Gastroesophageal sphincter (tissue), 4 donors: ENCODE measurements around the gene CCDC9. TPM values are rescaled to one million over a fixed set of nuclear protein-coding genes. Genes with fewer than 3 reads are reported as not detected.

ENCODE experiments used
- ATAC-seq: fragments of 150-250 bp; one replicate; pipeline ENCODE4 v1.9.1; 2016; ENCODE audit warnings: mild to moderate bottlenecking, moderate library complexity
- H3K27ac ChIP-seq, 4 donors: fragments of 200-600 bp; sonication (generic) in 3 of 4; 1 replicate in 3 of 4; 2 replicates in 1 of 4; pipeline ENCODE4 v1.5.1; 2016 to 2019
- H3K27me3 ChIP-seq: fragments of 200-600 bp; sonication (generic); one replicate; pipeline ENCODE4 v1.5.1; 2019
- H3K36me3 ChIP-seq, 2 donors: fragments of 200-600 bp; sonication (generic); one replicate each; pipeline ENCODE4 v1.5.1; 2019; ENCODE audit warnings: control low read depth in 1 of 2
- H3K4me1 ChIP-seq, 3 donors: fragments of 200-600 bp; sonication (generic); 1 replicate in 2 of 3; 2 replicates in 1 of 3; pipeline ENCODE4 v1.5.1; 2016 to 2019; ENCODE audit warnings: control low read depth in 2 of 3
- H3K4me3 ChIP-seq, 2 donors: fragments of 200-600 bp; sonication (generic); one replicate each; pipeline ENCODE4 v1.5.1; 2019; ENCODE audit warnings: mild to moderate bottlenecking in 1 of 2, moderate library complexity in 1 of 2
- H3K9me3 ChIP-seq, 3 donors: fragments of 200-600 bp; sonication (generic); one replicate each; pipeline ENCODE4 v1.5.1; 2017 to 2019; ENCODE audit warnings: control low read depth in 2 of 3
- CTCF ChIP-seq, 4 experiments: fragments of 200-600 bp in 2 of 4; fragments of 450-650 bp in 2 of 4; sonication (generic) in 1 of 4; IDR thresholded peaks; one replicate each; pipeline ENCODE4 v1.5.1; 2017 to 2019; ENCODE audit warnings: antibody characterized with exemption in 4 of 4, mild to moderate bottlenecking in 2 of 4, moderate library complexity in 2 of 4
- EP300 ChIP-seq: sonication (generic); formaldehyde crosslinking; IDR thresholded peaks from one replicate; pipeline ENCODE4 v1.6.1; 2017; ENCODE audit warnings: antibody characterized with exemption, mild to moderate bottlenecking
- POLR2A ChIP-seq, 2 donors: fragments of 450-650 bp; IDR thresholded peaks; one replicate each; pipeline ENCODE4 v1.6.1; 2017; ENCODE audit warnings: antibody characterized with exemption in 2 of 2, mild to moderate bottlenecking in 2 of 2, moderate library complexity in 1 of 2
- POLR2AphosphoS5 ChIP-seq: sonication (generic); formaldehyde crosslinking; IDR thresholded peaks from one replicate; pipeline ENCODE4 v1.6.1; 2017; ENCODE audit warnings: antibody characterized with exemption
- WGBS, 2 donors: methylation state at CpG; one replicate each; pipeline ENCODE4 v1.1.5; 2018; ENCODE audit warnings: low coverage in 1 of 2; 5-methylcytosine and 5-hydroxymethylcytosine counted together
- total RNA-seq, 4 donors: library from RNA; depleted of rRNA; stranded (reverse); fragments of >200 nt; gene quantifications; one replicate each; pipeline ENCODE4 v1.1.0, GENCODE V29; 2016

Gene CCDC9
- total RNA-seq, 4 donors from 2014 or later: 17.3 to 36.9 (median 28.5) TPM

- Histone ChIP-seq H3K27ac (peak overlapping the region; percentile 100), H3K4me1 (peaks cover 0 to 70% (median 6%) of the 10 kb centered on the region in 3 donors), H3K27me3 (no peaks in the 10 kb centered on the region), H3K36me3 (peaks cover 0 to 8% of the 10 kb centered on the region in 2 donors), H3K4me3 (peak overlapping the region; percentile 79 to 99), H3K9me3 (no peaks in the 10 kb centered on the region)
- TF ChIP-seq POLR2A (IDR thresholded peaks at IDR 0.05) (peak in 1 of 2 donors; percentile 52), CTCF (IDR thresholded peaks at IDR 0.05) (peak in 1 of 4 experiments; percentile 9), EP300 (no peak), POLR2AphosphoS5 (peak; percentile 45)
- peak; percentile 58 for ATAC-seq
- WGBS, 2 donors: 0% methylated on average over 6 of the region's 27 CpGs; no CpG with 5 or more reads in 1 of the 2 donors
Measured at GRCh38 chr19:47227352-47228167, 28.8 kb upstream of the CCDC9 start.

- ATAC-seq: peak; percentile 4
- H3K9me3 ChIP-seq: no peaks in the 10 kb centered on the region
Measured at GRCh38 chr19:47228168-47228936, 28.0 kb upstream of the CCDC9 start.

GRCh38 chr19:47228937-47229675 lies 27.2 kb upstream of the CCDC9 start:
- Histone ChIP-seq H3K9me3 (no peaks in the 10 kb centered on the region), H3K4me3 (peak overlapping the region; percentile 87 to 99), H3K27ac (peak overlapping the region; percentile 100), H3K4me1 (peaks cover 0 to 75% (median 6%) of the 10 kb centered on the region in 3 donors), H3K36me3 (peaks cover 0 to 2% of the 10 kb centered on the region in 2 donors), H3K27me3 (no peaks in the 10 kb centered on the region)
- 5 to 12% methylated on average over 3 to 8 of the region's 10 CpGs for WGBS, 2 donors
- no peak for ATAC-seq
- TF ChIP-seq POLR2A (IDR thresholded peaks at IDR 0.05) (no peak), EP300 (no peak), POLR2AphosphoS5 (no peak), CTCF (IDR thresholded peaks at IDR 0.05) (no peak)

More at GRCh38 chr19:47228168-47228936, 28.0 kb upstream of the CCDC9 start:
- TF ChIP-seq EP300 (no peak), POLR2A (IDR thresholded peaks at IDR 0.05) (peak in 1 of 2 donors; percentile 11)
- peaks cover 0 to 8% of the 10 kb centered on the region in 2 donors for H3K36me3 ChIP-seq
- no peaks in the 10 kb centered on the region for H3K27me3 ChIP-seq
- H3K27ac ChIP-seq: peak overlapping the region; percentile 100
- H3K4me1 ChIP-seq: peaks cover 0 to 75% (median 6%) of the 10 kb centered on the region in 3 donors
- WGBS, 2 donors: 37 to 45% methylated on average over 2 to 5 of the region's 50 CpGs
- peak overlapping the region; percentile 79 to 99 for H3K4me3 ChIP-seq

- TF ChIP-seq POLR2AphosphoS5 (no peak), EP300 (no peak), POLR2A (IDR thresholded peaks at IDR 0.05) (no peak), CTCF (IDR thresholded peaks at IDR 0.05) (no peak)
- Histone ChIP-seq H3K36me3 (no peaks in the 10 kb centered on the region), H3K27ac (peak overlapping the region; percentile 93 to 100 (median 100)), H3K9me3 (no peaks in the 10 kb centered on the region), H3K4me3 (peak overlapping the region; percentile 87 to 99), H3K4me1 (peaks cover 0 to 75% (median 6%) of the 10 kb centered on the region in 3 donors), H3K27me3 (no peaks in the 10 kb centered on the region)
- ATAC-seq: no peak
- 8 to 20% methylated on average over 1 to 2 of the region's 9 CpGs for WGBS, 2 donors
Measured at GRCh38 chr19:47229676-47230053, 26.7 kb upstream of the CCDC9 start.
